Fibroblast of lung (primary cell): ENCODE data around the gene USP21. TPM values are rescaled to one million over a fixed set of nuclear protein-coding genes. Genes with fewer than 3 reads are reported as not detected.

ENCODE experiments used
- DNase-seq, 2 donors: peaks; one replicate each; pipeline versions ENCODE4 v3.0.0 to v3.0.0-alpha.2; 2010; ENCODE audit warnings: low read depth in 2 of 2
- H2AFZ ChIP-seq: 2 replicates; pipeline ENCODE4 v1.5.1; 2012; ENCODE audit warnings: low read length, control low read depth, inconsistent platforms
- H3K27ac ChIP-seq: 2 replicates; pipeline ENCODE4 v1.5.1; 2011; ENCODE audit warnings: low read length, control low read depth; ENCODE audit not compliant: insufficient read depth
- H3K27me3 ChIP-seq: 2 replicates; pipeline ENCODE4 v1.5.1; 2011; ENCODE audit warnings: mild to moderate bottlenecking, low read length; ENCODE audit not compliant: control insufficient read depth, insufficient read depth
- H3K36me3 ChIP-seq: 2 replicates; pipeline ENCODE4 v1.5.1; 2011; ENCODE audit warnings: low read length; ENCODE audit not compliant: control insufficient read depth, insufficient read depth
- H3K4me1 ChIP-seq: 2 replicates; pipeline ENCODE4 v1.5.1; 2011; ENCODE audit warnings: low read length; ENCODE audit not compliant: control insufficient read depth, insufficient read depth; ENCODE audit errors: extremely low read depth
- H3K4me2 ChIP-seq: 2 replicates; pipeline ENCODE4 v1.5.1; 2011; ENCODE audit warnings: low read length, control low read depth; ENCODE audit not compliant: insufficient read depth; ENCODE audit errors: extremely low read depth
- H3K4me3 ChIP-seq, 4 experiments: fragments of 200-600 bp in 1 of 4; sonication (generic) in 1 of 4; replicated peaks in 1 of 4; 2 replicates each; pipeline ENCODE4 v1.5.1; 2011 to 2016; ENCODE audit warnings: low read length in 4 of 4, low read depth in 3 of 4, mild to moderate bottlenecking in 3 of 4, control low read depth in 2 of 4, inconsistent platforms in 1 of 4, mixed read lengths in 1 of 4; ENCODE audit not compliant: insufficient read depth in 1 of 4; ENCODE audit errors: control extremely low read depth in 1 of 4
- H3K79me2 ChIP-seq: 2 replicates; pipeline ENCODE4 v1.5.1; 2012; ENCODE audit warnings: mild to moderate bottlenecking, low read length, inconsistent platforms; ENCODE audit not compliant: control insufficient read depth, insufficient read depth
- H3K9ac ChIP-seq: 2 replicates; pipeline ENCODE4 v1.5.1; 2011; ENCODE audit warnings: mild to moderate bottlenecking, low read length, control low read depth; ENCODE audit not compliant: insufficient read depth
- H3K9me3 ChIP-seq: 2 replicates; pipeline ENCODE4 v1.5.1; 2012; ENCODE audit warnings: low read depth, low read length; ENCODE audit not compliant: control insufficient read depth, insufficient read depth
- H4K20me1 ChIP-seq: 2 replicates; pipeline ENCODE4 v1.5.1; 2011; ENCODE audit warnings: low read length; ENCODE audit not compliant: control insufficient read depth, insufficient read depth; ENCODE audit errors: extremely low read depth
- CTCF ChIP-seq, 2 donors: IDR thresholded peaks in 1 of 2; conservative IDR thresholded peaks in 1 of 2; 1 replicate in 1 of 2; 2 replicates in 1 of 2; pipeline ENCODE4 v1.5.1; 2011 to 2012; ENCODE audit warnings: low read length in 2 of 2, control low read depth in 1 of 2, inconsistent platforms in 1 of 2, low read depth in 1 of 2, mild to moderate bottlenecking in 1 of 2
- EZH2 ChIP-seq: IDR thresholded peaks from 2 replicates; pipeline ENCODE4 v1.5.1; 2012; ENCODE audit warnings: low read length, control low read depth, mild to moderate bottlenecking; ENCODE audit errors: missing control alignments
- polyA plus RNA-seq, 2 donors: library from polyadenylated mRNA; depleted of rRNA in 1 of 2; stranded (reverse) in 1 of 2; unstranded in 1 of 2; fragments of >200 nt; gene quantifications; 2 replicates each; pipeline ENCODE4 v1.2.1, GENCODE V29; 2011 to 2012; ENCODE audit warnings: missing spikeins in 1 of 2
- total RNA-seq: library from RNA; depleted of rRNA; stranded (reverse); fragments of >200 nt; gene quantifications from 2 replicates; pipeline ENCODE4 v1.2.1, GENCODE V29; 2014

The USP21 gene
- total and polyA plus RNA-seq, 2 donors (not counting 1 experiment from before 2014, with no cell fraction given): 10.2 to 11.7 TPM

- no peaks in the 10 kb centered on the region for H3K27me3 ChIP-seq
- H3K4me3 ChIP-seq: no peak overlapping the region
- H3K9ac ChIP-seq: no peak overlapping the region
- no peaks in the 10 kb centered on the region for H4K20me1 ChIP-seq
- H3K9me3 ChIP-seq: no peaks in the 10 kb centered on the region
- no peaks in the 10 kb centered on the region for H3K36me3 ChIP-seq
- no peaks in the 10 kb centered on the region for H3K79me2 ChIP-seq
- DNase-seq: peak; percentile 54 to 62
- no peak overlapping the region for H3K4me2 ChIP-seq
- H2AFZ ChIP-seq: no peak overlapping the region
- H3K4me1 ChIP-seq: peaks cover 2% of the 10 kb centered on the region
- no peak overlapping the region for H3K27ac ChIP-seq
- TF ChIP-seq EZH2: no peak
- TF ChIP-seq CTCF (conservative IDR thresholded peaks at IDR 0.05 in 1 of 2, IDR thresholded peaks at IDR 0.05 in 1 of 2; ENCODE audit: low read depth in 1 of 2, low read length in 2 of 2): no peak
Measured at GRCh38 chr1:161182214-161182613, 22.9 kb downstream of the USP21 start.

- Histone ChIP-seq H4K20me1 (no peaks in the 10 kb centered on the region), H3K4me1 (peaks cover 2% of the 10 kb centered on the region), H3K4me3 (no peak overlapping the region), H3K9me3 (no peaks in the 10 kb centered on the region), H2AFZ (peak overlapping the region; percentile 50), H3K9ac (no peak overlapping the region), H3K79me2 (no peaks in the 10 kb centered on the region), H3K36me3 (no peaks in the 10 kb centered on the region), H3K27me3 (no peaks in the 10 kb centered on the region), H3K27ac (no peak overlapping the region), H3K4me2 (no peak overlapping the region)
- peak; percentile 59 to 65 for DNase-seq
- TF ChIP-seq EZH2 (no peak), CTCF (conservative IDR thresholded peaks at IDR 0.05 in 1 of 2, IDR thresholded peaks at IDR 0.05 in 1 of 2; ENCODE audit: low read depth in 1 of 2, low read length in 2 of 2) (no peak)
Measured at GRCh38 chr1:161185282-161185682, 26.0 kb downstream of the USP21 start.

GRCh38 chr1:161185732-161186311, 26.5 kb downstream of the USP21 start:
- TF ChIP-seq CTCF (conservative IDR thresholded peaks at IDR 0.05 in 1 of 2, IDR thresholded peaks at IDR 0.05 in 1 of 2; ENCODE audit: low read depth in 1 of 2, low read length in 2 of 2) (no peak), EZH2 (no peak)
- no peaks in the 10 kb centered on the region for H4K20me1 ChIP-seq
- no peak for DNase-seq
- H3K4me1 ChIP-seq: peaks cover 2% of the 10 kb centered on the region
- no peaks in the 10 kb centered on the region for H3K79me2 ChIP-seq
- no peak overlapping the region for H3K4me3 ChIP-seq
- H3K27ac ChIP-seq: no peak overlapping the region
- no peaks in the 10 kb centered on the region for H3K9me3 ChIP-seq
- H3K9ac ChIP-seq: no peak overlapping the region
- no peak overlapping the region for H3K4me2 ChIP-seq
- H3K27me3 ChIP-seq: no peaks in the 10 kb centered on the region
- peaks cover under 1% of the 10 kb centered on the region for H3K36me3 ChIP-seq
- H2AFZ ChIP-seq: peak overlapping the region; percentile 25
